Measurements from ENCODE around the gene SMIM20. TPM values are rescaled to one million over a fixed set of nuclear protein-coding genes. Genes with fewer than 3 reads are reported as not detected.
A peak's percentile ranks its signal among the peaks of the same experiment; 100 is the strongest.

The SMIM20 gene
- total and polyA plus RNA-seq, 9 of the 15 experiments (the other 6 are each of a cell fraction or from before 2014, with no cell fraction given) = 25.1 to 51.0 (median 38.9) TPM

GRCh38 chr4:25913851-25914669, at the start of gene SMIM20 (continued):
- no peak for TF ChIP-seq ID3 (CRISPR knock-in tag; IDR thresholded peaks at IDR 0.05)
- peak; percentile 82; the same call in 1 of the 2 replicates for TF ChIP-seq ID3 (tag; IDR thresholded peaks at IDR 0.05)
- TF ChIP-seq RNF2 (IDR thresholded peaks at IDR 0.05) = no peak
- TF ChIP-seq FOXA3 (CRISPR knock-in tag; conservative IDR thresholded peaks at IDR 0.05 in 1 of 2, IDR thresholded peaks at IDR 0.05 in 1 of 2) = no peak
- no peak for TF ChIP-seq ATF2 (CRISPR knock-in tag; IDR thresholded peaks at IDR 0.05)
- no peak for TF ChIP-seq CBX1 (IDR thresholded peaks at IDR 0.05; ENCODE audit: low read depth)
- TF ChIP-seq E2F3 (CRISPR knock-in tag; IDR thresholded peaks at IDR 0.05) = 0 out of 2 replicates have a peak, but pooled peaks have one; percentile 32
- TF ChIP-seq TOE1 (IDR thresholded peaks at IDR 0.05; ENCODE audit: borderline replicate concordance) = peak; percentile 58
- TF ChIP-seq TOE1 (CRISPR knock-in tag; IDR thresholded peaks at IDR 0.05; ENCODE audit: borderline replicate concordance, low read depth) = no peak
- no peak for TF ChIP-seq ZNF449 (CRISPR knock-in tag; IDR thresholded peaks at IDR 0.05)
- TF ChIP-seq VEZF1 (CRISPR knock-in tag; IDR thresholded peaks at IDR 0.05) = peak; percentile 71
- no peak for TF ChIP-seq ZFP30 (CRISPR knock-in tag; IDR thresholded peaks at IDR 0.05; ENCODE audit: borderline replicate concordance)
- no peak for TF ChIP-seq ZNF79 (CRISPR knock-in tag; IDR thresholded peaks at IDR 0.05; ENCODE audit: low read depth)
- no peak for TF ChIP-seq ZNF134 (CRISPR knock-in tag; conservative IDR thresholded peaks at IDR 0.05)
- peak; percentile 97 for TF ChIP-seq EP400 (IDR thresholded peaks at IDR 0.05)
- TF ChIP-seq MAZ (CRISPR knock-in tag; conservative IDR thresholded peaks at IDR 0.05 in 1 of 2, IDR thresholded peaks at IDR 0.05 in 1 of 2) = peak; percentile 81 to 88
- no peak for TF ChIP-seq ZNF398 (CRISPR knock-in tag; IDR thresholded peaks at IDR 0.05)
- no peak for TF ChIP-seq HBP1 (CRISPR knock-in tag; IDR thresholded peaks at IDR 0.05)
